Right lobe of liver (tissue), 6 donors: Measurements from ENCODE around the gene PDIA4. TPM values are rescaled to one million over a fixed set of nuclear protein-coding genes. Genes with fewer than 3 reads are reported as not detected.

ENCODE experiments used
- ATAC-seq, 4 donors: fragments of 200-7000 bp; cut with Tn5 transposase; one replicate each; pipeline ENCODE4 v1.9.1; 2020; ENCODE audit warnings: mild to moderate bottlenecking in 4 of 4, moderate library complexity in 4 of 4
- DNase-seq, 3 donors: peaks; one replicate each; pipeline ENCODE4 v3.0.0-alpha.2; 2020
- H3K27ac ChIP-seq, 3 donors: fragments of 200-600 bp; one replicate each; pipeline ENCODE4 v1.8.0; 2022
- H3K27me3 ChIP-seq, 2 donors: fragments of 200-600 bp; one replicate each; pipeline ENCODE4 v1.8.0; 2022
- H3K36me3 ChIP-seq, 4 donors: fragments of 200-600 bp; sonication (generic) in 1 of 4; one replicate each; pipeline versions ENCODE4 v1.5.1 to v1.8.0; 2017 to 2022; ENCODE audit warnings: control low read depth in 1 of 4
- H3K4me1 ChIP-seq, 4 donors: fragments of 200-600 bp; sonication (generic) in 1 of 4; one replicate each; pipeline versions ENCODE4 v1.5.1 to v1.8.0; 2017 to 2022; ENCODE audit warnings: control low read depth in 1 of 4
- H3K4me3 ChIP-seq, 3 donors: fragments of 200-600 bp; one replicate each; pipeline ENCODE4 v1.8.0; 2022
- H3K9me3 ChIP-seq, 4 donors: fragments of 200-600 bp; sonication (generic) in 1 of 4; one replicate each; pipeline versions ENCODE4 v1.5.1 to v1.8.0; 2017 to 2022; ENCODE audit warnings: control low read depth in 1 of 4
- CTCF ChIP-seq, 4 donors: fragments of 200-600 bp in 3 of 4; fragments of 450-650 bp in 1 of 4; IDR thresholded peaks; one replicate each; pipeline versions ENCODE4 v1.5.1 to v1.8.0; 2016 to 2022; ENCODE audit warnings: antibody characterized with exemption in 4 of 4, mild to moderate bottlenecking in 2 of 4
- POLR2A ChIP-seq: fragments of 450-650 bp; IDR thresholded peaks from one replicate; pipeline ENCODE4 v1.6.1; 2017; ENCODE audit warnings: antibody characterized with exemption, mild to moderate bottlenecking
- WGBS: methylation state at CpG from one replicate; pipeline ENCODE4 v1.1.6; 2018; ENCODE audit warnings: low coverage, low lambda C conversion rate; ENCODE audit not compliant: insufficient coverage; ENCODE audit errors: missing lambda C conversion rate; 5-methylcytosine and 5-hydroxymethylcytosine counted together
- intact Hi-C, 2 donors: fragments of 100-400 bp; cut with DNase I; formaldehyde crosslinking; loops; one replicate each; pipeline versions ENCODE4 v1.11.2 to v1.14.1; 2022
- long read RNA-seq: library from polyadenylated mRNA; unstranded; transcript quantifications from one replicate; pipeline ENCODE4 v2.0.0, GENCODE V29; 2019
- total RNA-seq, 6 experiments: library from RNA; depleted of rRNA in 2 of 6; stranded (reverse); fragments of >200 nt in 2 of 6; fragmentation: NEBNext Ultra II Directional in 3 of 6; extraction: Animal tissue kit (Norgen Biotek cat#: 25700) in 3 of 6; gene quantifications; one replicate each; pipeline versions ENCODE4 v1.1.0 to v1.2.4, GENCODE V29; 2016 to 2023
- donor health status: DM: no; HTN: yes; CAD: no.
- donor health status: DM: no; HTN: no; CAD: no.
- donor health status: DM: no; HTN: no; CAD: no.
- donor health status: DM: no; HTN: yes; CAD: no.
- donor health status: DM: no; HTN: yes; CAD: no.

Gene PDIA4
- total RNA-seq = 100 to 1,000 TPM; 218 to 368 (median 272) TPM
- long read RNA-seq, transcript PDIA4-201 (10 exons, 2,903 nt) = major isoform, 43 of 64 reads
- long read RNA-seq, partial matches to known transcripts = 13 of 64 reads
- long read RNA-seq, other reads (novel, unspliced or antisense) = 8 of 64 reads

- TF ChIP-seq CTCF (IDR thresholded peaks at IDR 0.05) (peak in 1 of 4 donors; percentile 10), POLR2A (peak; percentile 95)
- no peaks in the 10 kb centered on the region for H3K27me3 ChIP-seq
- H3K4me1 ChIP-seq = peaks cover 0 to 22% (median 8%) of the 10 kb centered on the region in 4 donors
- ATAC-seq (peak; percentile 92 to 96 (median 94)), DNase-seq (peak; percentile 100)
- no peaks in the 10 kb centered on the region for H3K9me3 ChIP-seq
- H3K36me3 ChIP-seq = peaks cover 0 to 4% (median 1%) of the 10 kb centered on the region in 4 donors
- WGBS = 0% methylated on average over 3 of the region's 87 CpGs
- intact Hi-C loops = no loop called here
- peak within 1 kb of the TSS; percentile 71 to 87 (median 84) for H3K27ac ChIP-seq
- H3K4me3 ChIP-seq = peak within 1 kb of the TSS; percentile 91 to 96 (median 95)
Observed at GRCh38 chr7:149028346-149029109, at the start of gene PDIA4. Gene PDIA4, minus strand, starts transcription at chr7:149028505. Its CDS starts 97 bp downstream, at chr7:149028408.

GRCh38 chr7:149077594-149077993 lies 49.3 kb upstream of the PDIA4 start:
- Histone ChIP-seq H3K36me3 (peaks cover 0 to 6% (median 0%) of the 10 kb centered on the region in 4 donors), H3K9me3 (no peaks in the 10 kb centered on the region), H3K27ac (no peak overlapping the region), H3K4me1 (no peaks in the 10 kb centered on the region), H3K27me3 (no peaks in the 10 kb centered on the region), H3K4me3 (no peak overlapping the region)
- DNase-seq (no peak), ATAC-seq (no peak)
- intact Hi-C loops = no loop called here
- no peak for TF ChIP-seq POLR2A
- TF ChIP-seq CTCF (IDR thresholded peaks at IDR 0.05) = no peak
- WGBS = 97% methylated on average over 5 of the region's 9 CpGs

GRCh38 chr7:149075286-149075685 lies 47.0 kb upstream of the PDIA4 start:
- Histone ChIP-seq H3K9me3 (no peaks in the 10 kb centered on the region), H3K36me3 (peaks cover 0 to 29% (median 6%) of the 10 kb centered on the region in 4 donors), H3K27ac (no peak overlapping the region), H3K4me1 (no peaks in the 10 kb centered on the region), H3K4me3 (no peak overlapping the region), H3K27me3 (no peaks in the 10 kb centered on the region)
- no peak for ATAC-seq
- no peak for TF ChIP-seq POLR2A
- TF ChIP-seq CTCF (IDR thresholded peaks at IDR 0.05) = no peak
- intact Hi-C loops = no loop called here
- 100% methylated on average over 2 of the region's 2 CpGs for WGBS
- no peak for DNase-seq

- WGBS = 93% methylated on average over 3 of the region's 3 CpGs
- no peaks in the 10 kb centered on the region for H3K9me3 ChIP-seq
- H3K27me3 ChIP-seq = no peaks in the 10 kb centered on the region
- H3K4me3 ChIP-seq = no peak overlapping the region
- TF ChIP-seq CTCF (IDR thresholded peaks at IDR 0.05) (no peak), POLR2A (no peak)
- peaks cover 0 to 30% (median 6%) of the 10 kb centered on the region in 4 donors for H3K36me3 ChIP-seq
- intact Hi-C loops = no loop called here
- no peak for ATAC-seq
- no peak overlapping the region for H3K27ac ChIP-seq
- DNase-seq = no peak
- no peaks in the 10 kb centered on the region for H3K4me1 ChIP-seq
Observed at GRCh38 chr7:149074116-149074885, 46.0 kb upstream of the PDIA4 start.
